ENCODE data around the gene COX5B. TPM values are rescaled to one million over a fixed set of nuclear protein-coding genes. Genes with fewer than 3 reads are reported as not detected.
"Not testable (repeated sequence)": the region's sequence is repeated elsewhere in the genome, so short reads cannot be mapped to it uniquely, and the experiment has no call there.

The COX5B gene
- total RNA-seq, 4 donors from 2014 or later: 248 to 409 (median 335) TPM

- Histone ChIP-seq H3K27ac (no peak overlapping the region), H3K9me3 (peaks cover 0 to 6% (median 0%) of the 10 kb centered on the region in 4 donors), H3K4me3 (no peak overlapping the region), H3K4me1 (no peaks in the 10 kb centered on the region), H3K36me3 (no peaks in the 10 kb centered on the region), H3K27me3 (no peaks in the 10 kb centered on the region)
- WGBS, 2 donors: 87 to 100% methylated on average over 1 of the region's 1 CpG
- TF ChIP-seq POLR2A (IDR thresholded peaks at IDR 0.05) (no peak), CTCF (IDR thresholded peaks at IDR 0.05) (no peak), EP300 (IDR thresholded peaks at IDR 0.05) (no peak)
- no peak for DNase-seq (ENCODE audit: low spot score in 2 of 2)
Observed at GRCh38 chr2:97678298-97678697, 32.4 kb downstream of the COX5B start.

GRCh38 chr2:97687235-97687634 lies 41.4 kb downstream of the COX5B start:
- not testable (repeated sequence) for DNase-seq (ENCODE audit: low spot score in 2 of 2); H3K27me3 ChIP-seq; H3K36me3 ChIP-seq; H3K9me3 ChIP-seq; H3K4me1 ChIP-seq; H3K4me3 ChIP-seq; H3K27ac ChIP-seq
- WGBS, 2 donors: 92 to 96% methylated on average over 2 of the region's 3 CpGs

- H3K4me1 ChIP-seq: no peaks in the 10 kb centered on the region
- TF ChIP-seq EP300 (IDR thresholded peaks at IDR 0.05) (no peak), POLR2A (IDR thresholded peaks at IDR 0.05) (no peak), CTCF (IDR thresholded peaks at IDR 0.05) (no peak)
- no peak overlapping the region for H3K27ac ChIP-seq
- no peaks in the 10 kb centered on the region for H3K36me3 ChIP-seq
- no peaks in the 10 kb centered on the region for H3K9me3 ChIP-seq
- no peaks in the 10 kb centered on the region for H3K27me3 ChIP-seq
- no peak for DNase-seq (ENCODE audit: low spot score in 2 of 2)
- H3K4me3 ChIP-seq: no peak overlapping the region
- 88 to 93% methylated on average over 9 to 11 of the region's 11 CpGs for WGBS, 2 donors
Observed at GRCh38 chr2:97688062-97688827, 42.4 kb downstream of the COX5B start.

GRCh38 chr2:97691166-97691565 lies 45.3 kb downstream of the COX5B start:
- DNase-seq (ENCODE audit: low spot score in 2 of 2): no peak
- WGBS, 2 donors: 51 to 60% methylated on average over 6 of the region's 6 CpGs
- no peak for TF ChIP-seq CTCF (IDR thresholded peaks at IDR 0.05)
- no peak for TF ChIP-seq EP300 (IDR thresholded peaks at IDR 0.05)
- no peak for TF ChIP-seq POLR2A (IDR thresholded peaks at IDR 0.05)
- Histone ChIP-seq H3K27me3 (no peaks in the 10 kb centered on the region), H3K9me3 (no peaks in the 10 kb centered on the region), H3K4me3 (no peak overlapping the region), H3K36me3 (no peaks in the 10 kb centered on the region), H3K27ac (no peak overlapping the region), H3K4me1 (no peaks in the 10 kb centered on the region)

- Histone ChIP-seq H3K27ac (no peak overlapping the region), H3K4me1 (peaks cover 0 to 4% (median 0%) of the 10 kb centered on the region in 4 donors), H3K4me3 (no peak overlapping the region), H3K36me3 (no peaks in the 10 kb centered on the region), H3K27me3 (no peaks in the 10 kb centered on the region), H3K9me3 (no peaks in the 10 kb centered on the region)
- TF ChIP-seq CTCF (IDR thresholded peaks at IDR 0.05) (no peak), POLR2A (IDR thresholded peaks at IDR 0.05) (no peak), EP300 (IDR thresholded peaks at IDR 0.05) (no peak)
- no peak for DNase-seq (ENCODE audit: low spot score in 2 of 2)
Observed at GRCh38 chr2:97693476-97693875, 47.6 kb downstream of the COX5B start.
